A549 (cell line): ENCODE measurements around the gene DENND10. TPM values are rescaled to one million over a fixed set of nuclear protein-coding genes. Genes with fewer than 3 reads are reported as not detected.

ENCODE experiments used
- ATAC-seq, 2 experiments: fragments of 200-7000 bp in 1 of 2; fragments of >200 bp in 1 of 2; cut with Nextera tagmentation in 1 of 2; cut with Tn5 transposase in 1 of 2; 3 replicates each; pipeline versions ENCODE4 v1.8.0 to v1.9.1; 2018 to 2020; ENCODE audit warnings: mild to moderate bottlenecking in 1 of 2, moderate library complexity in 1 of 2
- CTCF ChIA-PET: fragments of 300-600 bp; sonication (Branson Sonifier 250); formaldehyde crosslinking; extraction: SDS; loops from one replicate; lab custom pipeline; 2021; ENCODE audit warnings: antibody characterized with exemption, inconsistent platforms; lab: Yijun Ruan, JAX
- POLR2A ChIA-PET: fragments of 350-600 bp; formaldehyde crosslinking; extraction: SDS; loops from one replicate; lab custom pipeline; 2021; ENCODE audit warnings: antibody characterized with exemption, inconsistent platforms; lab: Yijun Ruan, JAX
- DNase-seq, 2 experiments: peaks; one replicate each; pipeline versions ENCODE4 v3.0.0 to v3.0.0-alpha.2; 2011 to 2016; ENCODE audit warnings: low read depth in 1 of 2, low spot score in 1 of 2
- FAIRE-seq: peaks from 2 replicates; lab custom pipeline; 2011; peaks lifted over from hg19 to GRCh38; lab: Jason Lieb, UNC
- H3K27ac ChIP-seq, 2 experiments: fragments of >200 bp; sonication (Bioruptor Twin); formaldehyde crosslinking; 3 replicates each; pipeline ENCODE4 v1.5.1; 2016 to 2017
- H3K4me1 ChIP-seq: fragments of >200 bp; sonication (Bioruptor Twin); formaldehyde crosslinking; 3 replicates; pipeline ENCODE4 v1.6.1; 2016
- H3K4me2 ChIP-seq: fragments of >200 bp; sonication (Bioruptor Twin); formaldehyde crosslinking; 3 replicates; pipeline ENCODE4 v1.6.1; 2016
- H3K4me3 ChIP-seq: fragments of >200 bp; sonication (Bioruptor Twin); formaldehyde crosslinking; 3 replicates; pipeline ENCODE4 v1.5.1; 2016
- H3K9me3 ChIP-seq: fragments of >200 bp; sonication (Bioruptor Twin); formaldehyde crosslinking; 3 replicates; pipeline ENCODE4 v1.6.1; 2016
- ATOH8 ChIP-seq: fragments of 250-450 bp; sonication (Bioruptor Pico); IDR thresholded peaks from 2 replicates; pipeline ENCODE4 v1.5.0; 2020; ENCODE audit warnings: low read depth, mild to moderate bottlenecking, moderate library complexity
- BCL3 ChIP-seq: fragments of >200 bp; sonication (Bioruptor Twin); formaldehyde crosslinking; IDR thresholded peaks from 3 replicates; pipeline ENCODE4 v1.6.1; 2016
- BHLHE40 ChIP-seq: IDR thresholded peaks from 2 replicates; pipeline ENCODE4 v1.6.1; 2012; ENCODE audit warnings: low read depth, low read length, inconsistent platforms
- CHD2 ChIP-seq: fragments of 150-350 bp; IDR thresholded peaks from 2 replicates; pipeline ENCODE4 v1.6.1; 2014; ENCODE audit warnings: low read length; ENCODE audit not compliant: partially characterized antibody
- CTCF ChIP-seq: fragments of >200 bp; sonication (Bioruptor Twin); formaldehyde crosslinking; IDR thresholded peaks from 3 replicates; pipeline ENCODE4 v1.5.1; 2016
- E2F6 ChIP-seq: IDR thresholded peaks from 2 replicates; pipeline ENCODE4 v1.6.1; 2012; ENCODE audit warnings: low read depth, borderline replicate concordance
- FOSB ChIP-seq: fragments of 250-450 bp; sonication (Bioruptor Pico); IDR thresholded peaks from 2 replicates; pipeline ENCODE4 v1.5.0; 2020; ENCODE audit warnings: mild to moderate bottlenecking, moderate library complexity
- HES2 ChIP-seq: fragments of >200 bp; sonication (Bioruptor Twin); formaldehyde crosslinking; IDR thresholded peaks from 2 replicates; pipeline ENCODE4 v1.6.1; 2016
- HOXA7 ChIP-seq: fragments of 250-450 bp; sonication (Bioruptor Pico); IDR thresholded peaks from 2 replicates; pipeline ENCODE4 v1.5.0; 2020; ENCODE audit warnings: mild to moderate bottlenecking, moderate library complexity
- HOXB13 ChIP-seq: fragments of 250-450 bp; sonication (Bioruptor Pico); IDR thresholded peaks from 2 replicates; pipeline ENCODE4 v1.5.0; 2020; ENCODE audit warnings: low read depth, mild to moderate bottlenecking, moderate library complexity
- KDM1A ChIP-seq: fragments of 200-600 bp; sonication (generic); IDR thresholded peaks from 2 replicates; pipeline ENCODE4 v1.6.1; 2016; ENCODE audit warnings: low read depth, mild to moderate bottlenecking
- NR3C1 ChIP-seq: fragments of >200 bp; sonication (Bioruptor Twin); formaldehyde crosslinking; IDR thresholded peaks from 3 replicates; pipeline ENCODE4 v1.6.1; 2017
- POLR2AphosphoS2 ChIP-seq: conservative IDR thresholded peaks from 2 replicates; pipeline ENCODE4 v1.6.1; 2012; ENCODE audit warnings: low read length, improper control_type of control experiment, inconsistent platforms
- RAD21 ChIP-seq, 2 experiments: fragments of >200 bp in 1 of 2; sonication (Bioruptor Twin) in 1 of 2; formaldehyde crosslinking in 1 of 2; IDR thresholded peaks in 1 of 2; conservative IDR thresholded peaks in 1 of 2; 2 replicates in 1 of 2; 3 replicates in 1 of 2; pipeline ENCODE4 v1.6.1; 2012 to 2018; ENCODE audit warnings: inconsistent platforms in 1 of 2
- RARB ChIP-seq: fragments of 250-450 bp; sonication (Bioruptor Pico); IDR thresholded peaks from 2 replicates; pipeline ENCODE4 v1.8.0; 2021; ENCODE audit warnings: mild to moderate bottlenecking, moderate library complexity
- RCOR1 ChIP-seq: fragments of 150-350 bp; IDR thresholded peaks from 2 replicates; pipeline ENCODE4 v1.6.1; 2014; ENCODE audit warnings: antibody characterized with exemption, low read length, low read depth
- REST ChIP-seq: fragments of 200-600 bp; sonication (generic); IDR thresholded peaks from 2 replicates; pipeline ENCODE4 v1.6.1; 2016; ENCODE audit warnings: antibody characterized with exemption, mild to moderate bottlenecking, moderate library complexity
- SMC3 ChIP-seq: fragments of >200 bp; sonication (Bioruptor Twin); formaldehyde crosslinking; IDR thresholded peaks from 3 replicates; pipeline ENCODE4 v1.6.1; 2018; ENCODE audit warnings: inconsistent platforms
- TFCP2L1 ChIP-seq: fragments of 250-450 bp; sonication (Bioruptor Pico); IDR thresholded peaks from 2 replicates; pipeline ENCODE4 v1.5.0; 2021; ENCODE audit warnings: mild to moderate bottlenecking
- WGBS: methylation state at CpG from one replicate; pipeline ENCODE4 v1.1.6; 2017; ENCODE audit errors: missing lambda C conversion rate; 5-methylcytosine and 5-hydroxymethylcytosine counted together
- polyA plus RNA-seq, 4 experiments: library from polyadenylated mRNA; depleted of rRNA in 3 of 4; stranded (reverse); fragments of >200 nt; fragmentation: RNase III in 1 of 4; extraction: RNeasy Plus Mini Kit Qiagen cat#74134 plus additional on column Dnase treatment in 1 of 4; gene quantifications; 2 replicates in 3 of 4; 3 replicates in 1 of 4; pipeline ENCODE4 v1.2.3, GENCODE V29; 2011 to 2017

Gene DENND10
- polyA plus RNA-seq, 2 of the 4 experiments (the other 2 are of a cell fraction) = 49.7 to 94.3 TPM

GRCh38 chr10:119153041-119153440 is 49.1 kb downstream of the DENND10 start:
- CTCF ChIA-PET = interaction anchor here (1.0 to 2.3 kb wide), 5 partner anchors 12 to 390 kb away, joined by 3 to 10 read pairs (median 5); partner anchors contain the start of genes GRK5, RGS10 and SFXN4
- Histone ChIP-seq H3K4me3 (no peak overlapping the region), H3K27ac (no peak overlapping the region), H3K4me2 (no peak overlapping the region), H3K4me1 (no peaks in the 10 kb centered on the region), H3K9me3 (no peaks in the 10 kb centered on the region)
- no peak for ATAC-seq
- DNase-seq = no peak
- WGBS = 90% methylated on average over 5 of the region's 5 CpGs
- FAIRE-seq = no peak
- POLR2A ChIA-PET = interaction anchor here (1.1 kb wide), 1 partner anchor 49 kb away, joined by 3 read pairs; the partner anchor contains the start of gene DENND10
- TF ChIP-seq HOXA7 (CRISPR knock-in tag) (no peak), TFCP2L1 (CRISPR knock-in tag) (no peak), REST (no peak), RARB (CRISPR knock-in tag) (no peak), HOXB13 (CRISPR knock-in tag) (no peak), FOSB (CRISPR knock-in tag) (no peak), RAD21 (conservative IDR thresholded peaks at IDR 0.05 in 1 of 2, IDR thresholded peaks at IDR 0.05 in 1 of 2) (no peak), POLR2AphosphoS2 (no peak), ATOH8 (CRISPR knock-in tag) (no peak), CHD2 (no peak), BHLHE40 (no peak), SMC3 (no peak), BCL3 (no peak), HES2 (no peak), KDM1A (no peak), E2F6 (no peak), RCOR1 (no peak), NR3C1 (no peak), CTCF (no peak)
